ENCODE measurements around the gene SLC6A16.
"Not testable (repeated sequence)": the region's sequence is repeated elsewhere in the genome, so short reads cannot be mapped to it uniquely, and the experiment has no call there.

SLC6A16 gene

DNA sequence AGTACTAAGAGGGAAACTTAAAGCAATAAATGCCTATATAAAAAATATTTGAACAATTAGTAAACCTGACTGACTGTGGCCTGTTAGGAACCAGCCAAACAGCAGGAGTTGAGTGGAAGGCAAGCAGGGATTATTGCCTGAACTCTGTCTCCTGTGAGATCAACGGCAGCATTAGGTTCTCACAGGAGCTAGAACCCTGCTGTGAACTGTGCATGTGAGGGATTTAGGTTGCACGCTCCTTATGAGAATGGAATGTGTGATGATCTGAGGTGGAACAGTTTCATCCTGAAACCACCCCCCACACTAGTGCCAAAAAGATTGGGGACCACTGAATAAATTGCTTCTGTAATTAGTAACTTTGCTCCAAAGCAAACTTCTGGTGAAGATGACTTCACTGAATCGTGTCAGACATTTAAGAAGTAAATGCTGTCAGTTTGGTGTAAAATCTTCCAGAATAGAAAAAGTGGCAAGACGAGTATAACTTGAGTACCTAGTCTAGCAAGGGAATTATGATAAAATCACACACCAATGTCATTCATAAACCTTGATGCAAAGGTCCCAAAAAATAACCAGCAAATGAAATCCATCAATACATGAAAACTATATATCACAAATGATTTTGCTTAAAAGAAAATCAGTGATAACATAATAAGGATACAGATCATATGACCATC, 53.8 kb downstream of the SLC6A16 start:
- no peak for DNase-seq (ENCODE audit: low spot score)

DNA sequence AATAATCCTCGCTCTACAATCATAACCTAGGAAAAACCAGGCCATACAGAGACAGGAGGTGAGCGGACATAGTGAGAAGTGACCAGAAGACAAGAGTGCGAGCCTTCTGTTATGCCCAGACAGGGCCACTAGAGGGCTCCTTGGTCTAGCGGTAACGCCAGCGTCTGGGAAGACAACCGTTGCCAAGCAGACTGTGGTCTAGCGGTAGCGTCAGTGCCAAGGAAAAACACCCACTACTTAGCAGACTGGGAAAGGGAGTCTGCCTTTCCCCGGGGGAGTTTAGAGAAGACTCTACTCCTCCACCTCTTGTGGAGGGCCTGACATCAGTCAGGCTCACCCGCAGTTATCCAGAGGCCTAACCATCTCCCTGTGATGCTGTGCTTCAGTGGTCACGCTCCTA, 58.6 kb downstream of the SLC6A16 start:
- DNase-seq (ENCODE audit: low spot score): not testable (repeated sequence)

DNA sequence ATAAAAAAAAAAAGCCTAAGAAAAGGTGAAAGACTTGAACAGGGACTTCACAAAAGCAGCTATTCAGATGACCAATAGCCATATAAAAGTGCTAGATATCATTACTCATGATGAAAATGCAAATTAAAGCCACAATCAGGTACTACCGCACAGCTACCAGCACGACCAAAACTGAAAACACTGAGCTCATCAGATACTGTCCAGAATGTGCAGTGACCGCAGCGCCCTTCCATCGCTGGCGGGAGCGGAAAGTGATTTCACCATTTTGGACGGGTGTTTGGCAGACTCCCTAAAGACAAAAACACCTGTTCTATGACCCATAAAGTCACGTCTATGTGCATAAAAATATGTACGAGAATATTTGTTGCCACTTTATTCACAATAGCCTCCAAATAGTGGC, 60.7 kb downstream of the SLC6A16 start:
- DNase-seq (ENCODE audit: low spot score): no peak

DNA sequence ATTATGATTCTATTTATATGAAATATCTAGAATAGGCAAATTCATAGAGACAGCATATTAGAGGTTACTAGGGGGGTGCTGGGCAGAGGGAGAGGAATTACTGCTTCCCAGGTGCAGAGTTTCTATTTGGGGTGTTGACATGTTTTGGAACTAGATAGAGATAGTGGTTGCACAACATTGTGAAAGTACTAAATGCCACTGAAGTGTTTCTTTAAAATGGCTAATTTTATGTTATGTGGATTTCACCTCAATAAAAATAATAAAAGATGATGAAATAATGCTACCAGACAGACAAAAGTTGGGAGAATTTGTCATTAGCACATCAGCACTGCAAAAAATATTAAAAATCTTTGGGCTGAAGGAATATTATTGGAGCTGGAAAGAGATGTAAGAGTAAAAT, 63.4 kb downstream of the SLC6A16 start:
- no peak for DNase-seq (ENCODE audit: low spot score)

DNA sequence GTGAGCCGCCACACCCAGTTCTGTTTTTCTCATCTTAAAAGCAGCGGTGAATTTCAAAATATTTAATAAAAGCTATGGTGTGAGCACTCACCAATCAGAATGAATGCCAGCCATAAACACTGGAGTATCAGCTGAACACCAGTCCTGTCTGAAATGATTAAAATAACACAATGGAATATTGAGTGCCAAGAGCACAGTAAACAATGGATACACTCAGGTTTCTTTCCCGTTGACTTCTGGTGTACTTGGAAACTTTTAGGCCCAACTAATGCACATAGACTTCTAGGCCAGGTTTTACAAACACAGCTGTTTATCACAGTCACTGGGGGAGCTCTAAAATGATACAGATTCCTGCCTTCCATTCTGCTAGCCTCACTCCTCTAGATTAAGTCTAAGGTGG, 68.3 kb downstream of the SLC6A16 start:
- no peak for DNase-seq (ENCODE audit: low spot score)

DNA sequence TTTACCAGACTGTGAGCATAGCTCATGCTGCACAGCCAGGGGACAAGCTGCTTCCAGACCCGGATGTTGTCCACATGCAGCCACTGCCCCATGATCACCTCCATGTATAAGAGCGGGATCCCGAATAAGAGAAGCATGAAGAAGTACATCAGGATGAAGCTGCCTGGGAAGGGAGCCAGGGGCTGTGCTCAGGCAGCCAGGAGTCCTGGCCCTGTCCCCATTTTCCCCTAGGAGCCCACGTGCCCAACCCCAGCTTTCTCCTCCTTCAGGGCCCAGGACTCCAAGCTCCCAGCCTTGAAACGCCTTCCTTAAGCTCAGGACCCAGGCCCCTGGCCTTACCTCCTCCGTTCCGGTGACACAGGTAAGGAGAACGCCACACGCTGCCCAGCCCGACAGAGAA, 69.3 kb downstream of the SLC6A16 start:
- no peak for DNase-seq (ENCODE audit: low spot score)

DNA sequence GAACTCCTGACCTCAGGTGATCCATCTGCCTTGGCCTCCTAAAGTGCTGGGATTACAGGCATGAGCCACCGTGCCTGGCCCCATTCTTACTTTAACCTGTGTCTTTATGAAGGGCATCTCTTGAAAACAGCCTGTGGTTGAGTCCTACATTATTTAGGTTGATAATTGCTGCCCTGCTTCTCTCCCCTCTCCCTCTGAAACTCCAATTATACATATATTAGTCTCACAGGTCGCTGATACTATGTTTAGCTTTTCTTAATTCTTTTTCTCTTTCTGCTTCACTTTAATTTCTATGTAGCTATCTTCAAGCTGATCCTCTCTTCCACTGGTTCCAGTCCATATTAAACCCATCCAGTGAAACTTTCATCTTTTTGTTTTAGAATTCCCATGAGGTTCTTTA, 75.1 kb downstream of the SLC6A16 start:
- no peak for DNase-seq (ENCODE audit: low spot score)

DNA sequence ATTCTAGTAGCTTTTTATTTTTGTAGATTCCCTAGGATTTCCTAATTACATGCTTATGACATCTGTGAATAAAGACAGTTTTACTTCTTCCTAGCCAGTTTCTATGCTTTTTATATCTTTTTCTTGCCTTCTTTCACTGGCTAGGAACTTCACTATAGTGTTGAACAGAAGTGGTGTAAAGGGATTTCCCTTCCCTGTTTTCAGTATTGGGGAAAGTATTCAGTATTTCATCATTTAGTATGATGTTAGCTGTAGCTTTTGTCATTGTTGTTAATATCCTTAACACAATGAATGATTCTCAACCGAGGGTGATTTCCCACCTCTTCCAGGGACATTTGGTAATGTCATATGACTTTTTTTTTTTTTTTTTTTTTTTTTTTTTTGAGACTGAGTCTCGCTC, 77.3 kb downstream of the SLC6A16 start:
- no peak for DNase-seq (ENCODE audit: low spot score)

DNA sequence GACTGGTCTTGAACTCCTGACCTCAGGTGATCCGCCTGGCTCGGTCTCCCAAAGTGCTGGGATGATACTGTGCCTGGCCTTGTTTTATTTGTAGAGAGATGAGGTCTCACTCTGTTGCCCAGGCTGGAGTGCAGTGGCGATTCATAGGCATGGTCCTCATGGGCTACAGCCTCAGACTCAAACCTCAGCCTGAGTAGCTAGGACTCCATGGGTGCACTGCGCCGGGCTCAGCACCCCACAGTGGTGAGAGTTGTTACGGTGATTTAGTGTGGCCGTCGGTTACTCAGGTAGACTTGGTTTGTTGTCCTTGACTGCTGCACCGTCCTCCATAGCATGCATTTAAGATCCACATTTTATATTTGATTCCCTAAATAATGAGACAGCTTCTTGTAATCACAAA, 80.7 kb downstream of the SLC6A16 start:
- no peak for DNase-seq (ENCODE audit: low spot score)

DNA sequence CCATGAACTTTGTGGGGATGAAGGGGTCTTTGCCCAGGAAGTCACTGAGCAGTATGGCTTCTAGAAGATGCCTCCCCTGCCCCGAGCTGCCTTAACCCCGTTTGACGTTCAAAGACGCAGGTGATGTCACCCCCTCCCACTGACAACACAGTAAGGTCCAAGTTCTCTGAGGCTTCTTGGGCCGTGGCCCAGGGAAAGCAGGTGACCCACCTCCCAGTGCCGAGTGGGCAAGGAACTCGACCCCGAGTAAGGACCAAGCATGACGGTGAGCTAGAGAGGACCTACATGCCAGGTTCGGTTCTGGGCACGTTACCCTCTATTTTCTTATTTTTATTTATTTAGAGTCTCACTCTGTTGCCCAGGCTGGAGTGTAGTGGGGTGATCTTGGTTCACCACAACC, 81.3 kb downstream of the SLC6A16 start:
- no peak for DNase-seq (ENCODE audit: low spot score)

DNA sequence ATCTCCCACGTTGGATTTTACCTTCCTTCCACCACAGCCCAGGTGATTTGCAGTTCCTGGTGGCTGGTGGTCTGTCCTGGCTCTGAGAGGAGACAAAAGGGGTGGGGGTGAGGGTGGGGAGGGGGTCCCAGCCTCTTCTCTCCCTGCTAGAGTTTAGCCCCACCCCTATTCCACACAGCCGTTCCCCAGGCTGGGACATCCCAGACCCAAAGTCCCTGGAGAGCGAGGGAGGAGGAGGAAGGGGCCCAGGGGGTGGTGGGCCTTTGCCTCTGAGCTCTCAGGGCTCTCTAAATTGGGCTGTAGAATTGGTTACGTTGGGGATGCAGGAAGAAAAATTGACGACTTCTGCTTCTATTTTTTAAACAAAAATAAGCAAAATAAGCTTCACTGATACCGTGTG, 81.9 kb downstream of the SLC6A16 start:
- DNase-seq (ENCODE audit: low spot score): no peak

DNA sequence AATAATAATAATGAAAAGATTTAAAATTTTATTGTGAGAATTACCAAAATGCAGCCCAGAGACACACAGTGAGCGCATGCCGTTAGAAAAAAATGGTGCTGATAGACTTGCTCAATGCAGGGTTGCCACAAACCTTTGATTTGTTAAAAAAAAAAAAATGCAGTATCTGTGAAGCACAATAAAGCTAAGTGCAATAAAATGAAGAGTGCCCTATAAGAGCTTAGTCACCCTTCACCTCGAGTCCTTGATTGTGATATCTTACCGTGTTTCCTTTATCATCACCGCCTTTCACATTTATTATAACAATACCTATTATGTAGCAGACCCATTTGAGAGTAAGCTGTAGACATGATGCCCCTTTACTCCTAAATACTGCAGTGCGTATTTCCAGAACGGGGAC, 83.2 kb downstream of the SLC6A16 start:
- no peak for DNase-seq (ENCODE audit: low spot score)
